ENCODE measurements around the gene PDE6B.

DNA sequence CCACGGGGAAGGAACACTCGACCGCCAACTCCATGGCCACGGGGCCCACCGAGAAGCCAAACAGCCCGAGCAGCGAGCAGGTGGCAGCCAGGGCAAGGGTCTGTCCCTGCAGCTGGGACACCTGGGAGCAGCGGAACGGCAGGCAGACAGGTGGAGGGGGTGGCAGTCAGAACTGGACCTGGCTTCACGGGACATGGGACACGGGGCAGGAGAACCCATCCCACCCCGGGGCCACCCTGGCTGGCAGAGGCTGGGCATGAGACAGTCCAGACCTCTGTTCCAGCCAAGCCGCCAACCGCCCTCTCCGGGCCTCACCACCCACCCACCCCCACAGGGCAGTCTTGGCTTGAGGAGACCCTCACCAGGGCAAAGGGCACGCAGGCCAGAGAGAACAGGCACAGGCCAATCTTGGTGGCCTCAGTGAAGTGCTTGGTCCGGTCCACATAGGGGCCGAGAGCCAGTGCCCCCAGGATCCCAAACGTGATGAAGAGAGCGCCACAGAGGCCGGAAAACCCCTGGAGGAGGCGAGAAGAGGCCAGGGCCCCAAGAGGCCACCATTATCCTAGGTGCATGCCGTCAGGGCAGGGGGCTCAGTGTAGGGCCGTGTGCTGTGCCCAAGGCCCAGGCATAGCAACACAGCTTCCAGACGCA lies 58.0 kb downstream of the PDE6B start:
- TF ChIP-seq, protein P1, sequence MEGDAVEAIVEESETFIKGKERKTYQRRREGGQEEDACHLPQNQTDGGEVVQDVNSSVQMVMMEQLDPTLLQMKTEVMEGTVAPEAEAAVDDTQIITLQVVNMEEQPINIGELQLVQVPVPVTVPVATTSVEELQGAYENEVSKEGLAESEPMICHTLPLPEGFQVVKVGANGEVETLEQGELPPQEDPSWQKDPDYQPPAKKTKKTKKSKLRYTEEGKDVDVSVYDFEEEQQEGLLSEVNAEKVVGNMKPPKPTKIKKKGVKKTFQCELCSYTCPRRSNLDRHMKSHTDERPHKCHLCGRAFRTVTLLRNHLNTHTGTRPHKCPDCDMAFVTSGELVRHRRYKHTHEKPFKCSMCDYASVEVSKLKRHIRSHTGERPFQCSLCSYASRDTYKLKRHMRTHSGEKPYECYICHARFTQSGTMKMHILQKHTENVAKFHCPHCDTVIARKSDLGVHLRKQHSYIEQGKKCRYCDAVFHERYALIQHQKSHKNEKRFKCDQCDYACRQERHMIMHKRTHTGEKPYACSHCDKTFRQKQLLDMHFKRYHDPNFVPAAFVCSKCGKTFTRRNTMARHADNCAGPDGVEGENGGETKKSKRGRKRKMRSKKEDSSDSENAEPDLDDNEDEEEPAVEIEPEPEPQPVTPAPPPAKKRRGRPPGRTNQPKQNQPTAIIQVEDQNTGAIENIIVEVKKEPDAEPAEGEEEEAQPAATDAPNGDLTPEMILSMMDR (IDR thresholded peaks at IDR 0.05; ENCODE audit: low read depth, low read length): no peak
- no peak for TF ChIP-seq EZH2phosphoT487 (IDR thresholded peaks at IDR 0.05; ENCODE audit: low read depth)
